Osteocyte (in vitro differentiated cells): ENCODE data around the gene DNAH5. TPM values are rescaled to one million over a fixed set of nuclear protein-coding genes. Genes with fewer than 3 reads are reported as not detected.

ENCODE experiments used
- DNase-seq: peaks from one replicate; pipeline ENCODE4 v3.0.0; 2021; ENCODE audit warnings: mixed read lengths; ENCODE audit not compliant: unreplicated experiment; ENCODE audit errors: extremely low spot score
- H3K27ac Mint-ChIP-seq: one replicate; pipeline ENCODE4 v1.8.0; 2021; ENCODE audit warnings: mild to moderate bottlenecking, mixed read lengths; ENCODE audit not compliant: unreplicated experiment
- H3K27me3 Mint-ChIP-seq: one replicate; pipeline ENCODE4 v1.8.0; 2021; ENCODE audit warnings: mixed read lengths; ENCODE audit not compliant: unreplicated experiment
- H3K36me3 Mint-ChIP-seq: one replicate; pipeline ENCODE4 v1.8.0; 2021; ENCODE audit warnings: mixed read lengths; ENCODE audit not compliant: unreplicated experiment
- H3K4me1 Mint-ChIP-seq: one replicate; pipeline ENCODE4 v1.8.0; 2021; ENCODE audit warnings: mixed read lengths; ENCODE audit not compliant: unreplicated experiment
- H3K4me3 Mint-ChIP-seq: one replicate; pipeline ENCODE4 v1.8.0; 2021; ENCODE audit warnings: mild to moderate bottlenecking, moderate library complexity, mixed read lengths; ENCODE audit not compliant: unreplicated experiment
- H3K9me3 Mint-ChIP-seq: one replicate; pipeline ENCODE4 v1.8.0; 2021; ENCODE audit warnings: mixed read lengths; ENCODE audit not compliant: unreplicated experiment
- long read RNA-seq: library from polyadenylated mRNA; unstranded; transcript quantifications from one replicate; pipeline ENCODE4 v2.0.0, GENCODE V29; 2021
- total RNA-seq: library from RNA; stranded (reverse); gene quantifications from 2 replicates; pipeline ENCODE4 v1.2.1, GENCODE V29; 2021
- TF ChIP-seq, protein P1 (sequence below): fragments of 200-600 bp; sonication (generic); IDR thresholded peaks from 2 replicates; pipeline ENCODE4 v1.5.0; 2021; ENCODE audit warnings: antibody characterized with exemption, mild to moderate bottlenecking, moderate library complexity

DNAH5 gene, protein sequence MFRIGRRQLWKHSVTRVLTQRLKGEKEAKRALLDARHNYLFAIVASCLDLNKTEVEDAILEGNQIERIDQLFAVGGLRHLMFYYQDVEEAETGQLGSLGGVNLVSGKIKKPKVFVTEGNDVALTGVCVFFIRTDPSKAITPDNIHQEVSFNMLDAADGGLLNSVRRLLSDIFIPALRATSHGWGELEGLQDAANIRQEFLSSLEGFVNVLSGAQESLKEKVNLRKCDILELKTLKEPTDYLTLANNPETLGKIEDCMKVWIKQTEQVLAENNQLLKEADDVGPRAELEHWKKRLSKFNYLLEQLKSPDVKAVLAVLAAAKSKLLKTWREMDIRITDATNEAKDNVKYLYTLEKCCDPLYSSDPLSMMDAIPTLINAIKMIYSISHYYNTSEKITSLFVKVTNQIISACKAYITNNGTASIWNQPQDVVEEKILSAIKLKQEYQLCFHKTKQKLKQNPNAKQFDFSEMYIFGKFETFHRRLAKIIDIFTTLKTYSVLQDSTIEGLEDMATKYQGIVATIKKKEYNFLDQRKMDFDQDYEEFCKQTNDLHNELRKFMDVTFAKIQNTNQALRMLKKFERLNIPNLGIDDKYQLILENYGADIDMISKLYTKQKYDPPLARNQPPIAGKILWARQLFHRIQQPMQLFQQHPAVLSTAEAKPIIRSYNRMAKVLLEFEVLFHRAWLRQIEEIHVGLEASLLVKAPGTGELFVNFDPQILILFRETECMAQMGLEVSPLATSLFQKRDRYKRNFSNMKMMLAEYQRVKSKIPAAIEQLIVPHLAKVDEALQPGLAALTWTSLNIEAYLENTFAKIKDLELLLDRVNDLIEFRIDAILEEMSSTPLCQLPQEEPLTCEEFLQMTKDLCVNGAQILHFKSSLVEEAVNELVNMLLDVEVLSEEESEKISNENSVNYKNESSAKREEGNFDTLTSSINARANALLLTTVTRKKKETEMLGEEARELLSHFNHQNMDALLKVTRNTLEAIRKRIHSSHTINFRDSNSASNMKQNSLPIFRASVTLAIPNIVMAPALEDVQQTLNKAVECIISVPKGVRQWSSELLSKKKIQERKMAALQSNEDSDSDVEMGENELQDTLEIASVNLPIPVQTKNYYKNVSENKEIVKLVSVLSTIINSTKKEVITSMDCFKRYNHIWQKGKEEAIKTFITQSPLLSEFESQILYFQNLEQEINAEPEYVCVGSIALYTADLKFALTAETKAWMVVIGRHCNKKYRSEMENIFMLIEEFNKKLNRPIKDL (N-terminal part only)
- 0.21 and 0.37 TPM in 2 replicates for total RNA-seq
- long read RNA-seq, partial matches to known transcripts = 1 of 2 reads
- long read RNA-seq, other reads (novel, unspliced or antisense) = 1 of 2 reads

DNA sequence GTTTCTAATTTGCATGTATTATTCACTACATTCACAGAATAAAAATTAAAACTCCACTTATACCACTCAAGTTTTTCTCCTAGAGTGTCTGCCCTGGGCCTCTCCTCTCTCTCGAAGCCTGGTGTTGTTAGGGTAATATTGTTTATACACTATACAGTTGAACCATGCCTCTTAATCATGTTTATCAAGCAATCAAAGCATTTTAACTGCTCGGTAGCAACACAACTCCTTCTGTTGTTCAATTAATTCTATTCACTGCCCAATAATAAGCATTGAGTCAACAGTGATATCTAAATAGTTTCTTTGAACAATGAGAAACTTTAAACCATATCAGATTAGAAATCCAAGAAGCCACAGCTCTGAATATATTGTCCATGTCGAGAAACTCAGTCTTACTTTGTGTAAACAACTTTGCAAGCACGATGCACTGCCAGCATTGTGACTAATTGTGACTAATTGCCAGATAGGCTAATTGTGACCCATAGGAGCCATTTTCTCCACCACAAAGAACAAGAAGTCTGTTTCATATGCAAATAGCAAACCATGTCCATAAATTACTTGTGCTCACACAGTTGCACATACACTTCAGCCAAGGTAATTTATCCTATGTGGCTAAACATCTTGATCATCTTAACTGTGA, at the start of gene DNAH5:
Gene DNAH5 (minus strand): TSS at position 129 of the 640 bp plus-strand sequence. CDS start 250 bp downstream, outside the sequence.
- Mint-ChIP-seq H3K9me3 (no peaks in the 10 kb centered on the region), H3K4me3 (no peak within 1 kb of the TSS), H3K27me3 (peaks cover 45% of the 10 kb centered on the region), H3K4me1 (no peaks in the 10 kb centered on the region), H3K27ac (no peak within 1 kb of the TSS), H3K36me3 (no peaks in the 10 kb centered on the region)
- no peak for DNase-seq
- TF ChIP-seq, protein P1, sequence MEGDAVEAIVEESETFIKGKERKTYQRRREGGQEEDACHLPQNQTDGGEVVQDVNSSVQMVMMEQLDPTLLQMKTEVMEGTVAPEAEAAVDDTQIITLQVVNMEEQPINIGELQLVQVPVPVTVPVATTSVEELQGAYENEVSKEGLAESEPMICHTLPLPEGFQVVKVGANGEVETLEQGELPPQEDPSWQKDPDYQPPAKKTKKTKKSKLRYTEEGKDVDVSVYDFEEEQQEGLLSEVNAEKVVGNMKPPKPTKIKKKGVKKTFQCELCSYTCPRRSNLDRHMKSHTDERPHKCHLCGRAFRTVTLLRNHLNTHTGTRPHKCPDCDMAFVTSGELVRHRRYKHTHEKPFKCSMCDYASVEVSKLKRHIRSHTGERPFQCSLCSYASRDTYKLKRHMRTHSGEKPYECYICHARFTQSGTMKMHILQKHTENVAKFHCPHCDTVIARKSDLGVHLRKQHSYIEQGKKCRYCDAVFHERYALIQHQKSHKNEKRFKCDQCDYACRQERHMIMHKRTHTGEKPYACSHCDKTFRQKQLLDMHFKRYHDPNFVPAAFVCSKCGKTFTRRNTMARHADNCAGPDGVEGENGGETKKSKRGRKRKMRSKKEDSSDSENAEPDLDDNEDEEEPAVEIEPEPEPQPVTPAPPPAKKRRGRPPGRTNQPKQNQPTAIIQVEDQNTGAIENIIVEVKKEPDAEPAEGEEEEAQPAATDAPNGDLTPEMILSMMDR = no peak

DNA sequence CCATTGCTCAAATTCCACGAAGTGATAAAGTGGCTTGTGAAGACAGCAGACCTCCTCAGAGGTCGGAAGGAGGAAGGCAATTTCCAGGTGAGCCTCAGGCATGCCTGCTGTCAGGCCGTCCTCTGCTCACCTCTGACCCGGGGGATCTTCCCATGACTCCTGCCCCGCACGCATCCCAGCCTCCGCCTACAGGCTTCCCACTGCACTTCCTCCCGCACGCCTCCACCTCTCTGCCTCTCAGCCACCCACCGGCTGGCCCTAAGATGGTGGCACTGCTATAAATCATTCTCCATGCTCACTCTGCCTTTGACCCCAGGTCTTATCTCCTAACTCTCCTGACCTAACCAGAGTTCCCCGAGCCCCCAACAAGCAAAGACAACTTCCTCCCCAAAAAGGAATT, 49.4 kb upstream of the DNAH5 start:
- no peak for DNase-seq
- TF ChIP-seq, protein P1 = no peak
- Mint-ChIP-seq H3K36me3 (no peaks in the 10 kb centered on the region), H3K27me3 (no peaks in the 10 kb centered on the region), H3K27ac (no peak overlapping the region), H3K9me3 (peaks cover 5% of the 10 kb centered on the region), H3K4me3 (no peak overlapping the region), H3K4me1 (no peaks in the 10 kb centered on the region)

DNA sequence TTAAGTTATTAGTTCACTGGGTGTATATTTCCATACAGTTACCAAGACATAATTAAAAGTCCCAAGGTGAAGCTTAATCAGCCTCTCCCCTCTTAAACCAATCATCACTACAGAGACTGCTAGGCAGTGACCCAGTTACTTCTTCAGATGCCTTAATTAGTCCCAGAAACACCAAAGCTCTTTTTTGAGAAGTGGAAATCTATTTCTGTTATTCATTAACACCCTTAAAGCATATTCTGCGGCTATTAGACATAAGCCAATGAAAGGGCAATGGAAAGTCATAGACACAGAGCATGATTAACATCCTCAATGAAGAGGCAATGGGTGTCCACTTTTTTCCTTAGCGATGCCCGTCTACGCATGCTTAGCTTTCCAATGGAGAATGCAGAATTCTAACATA, 48.3 kb upstream of the DNAH5 start:
- DNase-seq = no peak
- no peak overlapping the region for H3K4me3 Mint-ChIP-seq
- TF ChIP-seq, protein P1 = no peak
- H3K27ac Mint-ChIP-seq = no peak overlapping the region
- H3K27me3 Mint-ChIP-seq = no peaks in the 10 kb centered on the region
- no peaks in the 10 kb centered on the region for H3K36me3 Mint-ChIP-seq
- H3K4me1 Mint-ChIP-seq = peaks cover 4% of the 10 kb centered on the region
- H3K9me3 Mint-ChIP-seq = peaks cover 5% of the 10 kb centered on the region

DNA sequence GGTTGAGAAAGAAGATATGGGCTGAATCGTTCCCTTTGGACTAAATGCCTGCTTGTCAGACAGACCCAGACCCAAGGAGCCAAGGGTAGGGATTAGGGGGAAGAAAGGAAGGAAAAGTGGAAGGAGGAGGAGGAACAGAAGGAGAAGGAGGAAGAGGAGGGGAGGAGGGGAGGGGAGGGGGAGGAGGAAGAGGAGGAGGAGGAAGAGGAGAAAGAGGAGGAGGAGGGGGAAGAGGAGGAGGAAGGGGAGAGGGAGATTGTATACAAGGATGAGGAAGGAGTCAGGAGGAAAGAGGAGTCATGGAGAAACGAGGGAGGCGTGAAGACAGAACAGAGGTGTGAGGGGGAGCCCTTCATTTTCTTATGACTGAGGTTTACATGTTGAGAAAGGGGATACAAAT, 46.9 kb upstream of the DNAH5 start:
- no peaks in the 10 kb centered on the region for H3K9me3 Mint-ChIP-seq
- no peak overlapping the region for H3K27ac Mint-ChIP-seq
- no peak for DNase-seq
- no peak overlapping the region for H3K4me3 Mint-ChIP-seq
- TF ChIP-seq, protein P1 = no peak
- H3K27me3 Mint-ChIP-seq = no peaks in the 10 kb centered on the region
- H3K4me1 Mint-ChIP-seq = peaks cover 10% of the 10 kb centered on the region
- no peaks in the 10 kb centered on the region for H3K36me3 Mint-ChIP-seq
